DOHH2 (cell line): ENCODE measurements around the gene PRAMEF20.
"Not testable (repeated sequence)": the region's sequence is repeated elsewhere in the genome, so short reads cannot be mapped to it uniquely, and the experiment has no call there.

Experiments used
- H3F3A ChIP-seq: fragments of 200-600 bp; sonication (generic), shearing (Covaris generic); 2 replicates; pipeline ENCODE4 v1.6.0; 2016; ENCODE audit warnings: antibody characterized with exemption, mild to moderate bottlenecking; ENCODE audit not compliant: control insufficient read depth, insufficient read depth
- H3K27ac ChIP-seq: fragments of 200-600 bp; sonication (generic); 2 replicates; pipeline ENCODE4 v1.5.1; 2014; ENCODE audit warnings: low read depth, mild to moderate bottlenecking, low read length, moderate library complexity
- H3K27me3 ChIP-seq: fragments of 200-600 bp; sonication (generic); 2 replicates; pipeline ENCODE4 v1.6.1; 2014; ENCODE audit warnings: mild to moderate bottlenecking, low read length, mixed read lengths; ENCODE audit not compliant: control insufficient read depth
- H3K36me3 ChIP-seq: fragments of 200-600 bp; sonication (generic); 2 replicates; pipeline ENCODE4 v1.6.1; 2014; ENCODE audit warnings: mild to moderate bottlenecking, low read length, moderate library complexity, mixed read lengths; ENCODE audit not compliant: control insufficient read depth
- H3K4me1 ChIP-seq: fragments of 200-600 bp; sonication (generic); 2 replicates; pipeline ENCODE4 v1.6.1; 2014; ENCODE audit warnings: mild to moderate bottlenecking, low read length, mixed read lengths; ENCODE audit not compliant: control insufficient read depth
- H3K4me2 ChIP-seq: fragments of 200-600 bp; sonication (generic); 2 replicates; pipeline ENCODE4 v1.6.0; 2014; ENCODE audit warnings: mild to moderate bottlenecking, low read length, moderate library complexity
- H3K4me3 ChIP-seq: fragments of 200-600 bp; sonication (generic); 2 replicates; pipeline ENCODE4 v1.5.1; 2014; ENCODE audit warnings: mild to moderate bottlenecking, low read length, mixed read lengths
- H3K79me2 ChIP-seq: fragments of 200-600 bp; sonication (generic); 2 replicates; pipeline ENCODE4 v1.6.1; 2014; ENCODE audit warnings: mild to moderate bottlenecking, low read length, mixed read lengths; ENCODE audit not compliant: control insufficient read depth
- H3K9me2 ChIP-seq: fragments of 200-600 bp; sonication (generic); replicated peaks from 2 replicates; pipeline ENCODE4 v1.6.1; 2014; ENCODE audit warnings: mild to moderate bottlenecking, low read length, mixed read lengths; ENCODE audit not compliant: control insufficient read depth
- H3K9me3 ChIP-seq: fragments of 200-600 bp; sonication (generic); 2 replicates; pipeline ENCODE4 v1.6.1; 2014; ENCODE audit warnings: antibody characterized with exemption, low read length, mixed read lengths; ENCODE audit not compliant: control insufficient read depth, insufficient read depth
- H4K20me1 ChIP-seq: fragments of 200-600 bp; sonication (generic); 2 replicates; pipeline ENCODE4 v1.6.0; 2014; ENCODE audit warnings: low read depth, mild to moderate bottlenecking, antibody characterized with exemption, low read length, moderate library complexity; ENCODE audit not compliant: control insufficient read depth, insufficient read depth
- EZH2phosphoT487 ChIP-seq: fragments of 200-600 bp; sonication (generic); IDR thresholded peaks from 2 replicates; pipeline ENCODE4 v1.6.1; 2017; ENCODE audit warnings: borderline replicate concordance, mild to moderate bottlenecking, antibody characterized with exemption, low read length, moderate library complexity, mixed read lengths
- TF ChIP-seq, protein P1 (sequence below): fragments of 200-600 bp; sonication (generic); IDR thresholded peaks from one replicate; pipeline ENCODE4 v1.5.1; 2014; ENCODE audit warnings: antibody characterized with exemption, mild to moderate bottlenecking, low read depth, low read length; ENCODE audit not compliant: poor library complexity, severe bottlenecking

The PRAMEF20 gene

GRCh38 chr1:13393004-13393403 lies 17.2 kb upstream of the PRAMEF20 start:
- not testable (repeated sequence) for H3K36me3 ChIP-seq, H3K79me2 ChIP-seq, H3K27me3 ChIP-seq, H4K20me1 ChIP-seq, H3K9me3 ChIP-seq, H3K9me2 ChIP-seq, H3K4me3 ChIP-seq, H3K27ac ChIP-seq, H3F3A ChIP-seq, H3K4me1 ChIP-seq, H3K4me2 ChIP-seq

DNA sequence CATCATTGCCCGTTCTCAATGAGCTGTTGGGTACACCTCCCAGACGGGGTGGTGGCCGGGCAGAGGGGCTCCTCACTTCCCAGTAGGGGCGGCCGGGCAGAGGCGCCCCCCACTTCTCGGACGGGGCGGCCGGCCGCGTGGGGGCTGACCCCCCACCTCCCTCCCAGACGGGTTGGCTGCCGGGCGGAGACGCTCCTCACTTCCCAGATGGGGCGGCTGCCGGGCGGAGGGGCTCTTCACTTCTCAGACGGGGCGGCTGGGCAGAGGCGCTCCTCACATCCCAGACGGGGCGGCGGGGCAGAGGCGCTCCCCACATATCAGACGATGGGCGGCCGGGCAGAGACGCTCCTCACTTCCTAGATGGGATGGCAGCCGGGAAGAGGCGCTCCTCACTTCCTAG lies 15.5 kb upstream of the PRAMEF20 start:
- not testable (repeated sequence) for H3F3A ChIP-seq, H3K27ac ChIP-seq, H3K36me3 ChIP-seq, H3K27me3 ChIP-seq, H3K9me2 ChIP-seq, H3K4me3 ChIP-seq, H3K4me1 ChIP-seq, H4K20me1 ChIP-seq, H3K4me2 ChIP-seq, H3K79me2 ChIP-seq, H3K9me3 ChIP-seq

GRCh38 chr1:13395311-13395710 lies 14.9 kb upstream of the PRAMEF20 start:
- H3K36me3 ChIP-seq, H3K27me3 ChIP-seq, H3K4me3 ChIP-seq, H3K9me2 ChIP-seq, H3K27ac ChIP-seq, H3K9me3 ChIP-seq, H3K79me2 ChIP-seq, H3F3A ChIP-seq, H4K20me1 ChIP-seq, H3K4me2 ChIP-seq, H3K4me1 ChIP-seq: not testable (repeated sequence)

DNA sequence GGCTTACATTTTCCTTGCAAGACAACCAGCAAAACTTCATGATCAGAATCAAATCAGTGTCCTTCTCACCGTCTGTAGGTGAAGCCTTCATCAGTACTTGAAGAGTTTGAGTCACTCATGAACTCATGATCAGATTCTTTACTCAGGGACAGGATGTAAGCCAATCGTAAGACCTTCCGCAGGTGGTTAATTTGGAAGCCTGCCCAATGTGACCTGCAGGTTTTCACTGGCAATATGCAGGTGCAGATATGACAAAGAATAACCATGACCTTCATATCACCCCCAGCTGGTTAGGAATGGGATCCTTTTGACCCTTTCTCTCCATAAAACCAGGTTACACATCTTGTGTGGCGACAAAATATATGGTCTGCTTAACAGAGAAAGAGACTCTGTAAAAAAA lies 2.4 kb upstream of the PRAMEF20 start:
- TF ChIP-seq, protein P1, sequence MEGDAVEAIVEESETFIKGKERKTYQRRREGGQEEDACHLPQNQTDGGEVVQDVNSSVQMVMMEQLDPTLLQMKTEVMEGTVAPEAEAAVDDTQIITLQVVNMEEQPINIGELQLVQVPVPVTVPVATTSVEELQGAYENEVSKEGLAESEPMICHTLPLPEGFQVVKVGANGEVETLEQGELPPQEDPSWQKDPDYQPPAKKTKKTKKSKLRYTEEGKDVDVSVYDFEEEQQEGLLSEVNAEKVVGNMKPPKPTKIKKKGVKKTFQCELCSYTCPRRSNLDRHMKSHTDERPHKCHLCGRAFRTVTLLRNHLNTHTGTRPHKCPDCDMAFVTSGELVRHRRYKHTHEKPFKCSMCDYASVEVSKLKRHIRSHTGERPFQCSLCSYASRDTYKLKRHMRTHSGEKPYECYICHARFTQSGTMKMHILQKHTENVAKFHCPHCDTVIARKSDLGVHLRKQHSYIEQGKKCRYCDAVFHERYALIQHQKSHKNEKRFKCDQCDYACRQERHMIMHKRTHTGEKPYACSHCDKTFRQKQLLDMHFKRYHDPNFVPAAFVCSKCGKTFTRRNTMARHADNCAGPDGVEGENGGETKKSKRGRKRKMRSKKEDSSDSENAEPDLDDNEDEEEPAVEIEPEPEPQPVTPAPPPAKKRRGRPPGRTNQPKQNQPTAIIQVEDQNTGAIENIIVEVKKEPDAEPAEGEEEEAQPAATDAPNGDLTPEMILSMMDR: no peak
- no peak for TF ChIP-seq EZH2phosphoT487
- Histone ChIP-seq H3K9me2 (no peaks in the 10 kb centered on the region), H3K27me3 (no peaks in the 10 kb centered on the region), H3K79me2 (no peaks in the 10 kb centered on the region), H3K4me1 (no peaks in the 10 kb centered on the region), H3K27ac (no peak overlapping the region), H3K9me3 (no peaks in the 10 kb centered on the region), H3K36me3 (no peaks in the 10 kb centered on the region), H3F3A (no peaks in the 10 kb centered on the region), H3K4me2 (no peak overlapping the region), H3K4me3 (no peak overlapping the region), H4K20me1 (no peaks in the 10 kb centered on the region)

GRCh38 chr1:13430495-13430894 lies 20.2 kb downstream of the PRAMEF20 start:
- Histone ChIP-seq H3K36me3 (no peaks in the 10 kb centered on the region), H4K20me1 (no peaks in the 10 kb centered on the region), H3K27ac (no peak overlapping the region), H3K4me2 (no peak overlapping the region), H3F3A (no peaks in the 10 kb centered on the region), H3K4me3 (no peak overlapping the region), H3K4me1 (no peaks in the 10 kb centered on the region), H3K9me2 (no peaks in the 10 kb centered on the region), H3K79me2 (no peaks in the 10 kb centered on the region), H3K27me3 (no peaks in the 10 kb centered on the region), H3K9me3 (no peaks in the 10 kb centered on the region)
- TF ChIP-seq EZH2phosphoT487: no peak
- TF ChIP-seq, protein P1: no peak
